ENCODE data around the gene TRIM34. TPM values are rescaled to one million over a fixed set of nuclear protein-coding genes. Genes with fewer than 3 reads are reported as not detected.
"Not testable (repeated sequence)": the region's sequence is repeated elsewhere in the genome, so short reads cannot be mapped to it uniquely, and the experiment has no call there.

The TRIM34 gene
- polyA plus RNA-seq, 2 of the 4 experiments (the other 2 are of a cell fraction), result 6.8 to 15.2 TPM

DNA sequence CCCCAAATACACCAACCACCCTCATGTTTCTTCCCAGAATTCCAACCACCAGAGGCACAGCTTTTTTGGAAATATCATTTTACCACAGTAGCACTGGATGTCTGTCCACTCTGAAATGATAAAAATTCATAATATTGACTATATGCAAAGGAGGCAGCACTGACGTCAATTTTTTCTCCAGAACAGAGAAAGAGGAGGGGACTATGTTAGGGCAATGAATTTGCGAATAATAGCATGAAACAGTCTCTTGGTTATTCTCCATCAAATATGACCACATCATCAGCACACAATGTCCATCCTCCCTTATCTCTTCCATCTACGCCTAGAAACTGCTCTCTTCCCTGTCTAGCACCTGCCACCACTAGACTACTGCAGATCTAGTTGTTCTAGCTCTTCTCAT, 21.3 kb downstream of the TRIM34 start (continued):
- TF ChIP-seq, protein P1, sequence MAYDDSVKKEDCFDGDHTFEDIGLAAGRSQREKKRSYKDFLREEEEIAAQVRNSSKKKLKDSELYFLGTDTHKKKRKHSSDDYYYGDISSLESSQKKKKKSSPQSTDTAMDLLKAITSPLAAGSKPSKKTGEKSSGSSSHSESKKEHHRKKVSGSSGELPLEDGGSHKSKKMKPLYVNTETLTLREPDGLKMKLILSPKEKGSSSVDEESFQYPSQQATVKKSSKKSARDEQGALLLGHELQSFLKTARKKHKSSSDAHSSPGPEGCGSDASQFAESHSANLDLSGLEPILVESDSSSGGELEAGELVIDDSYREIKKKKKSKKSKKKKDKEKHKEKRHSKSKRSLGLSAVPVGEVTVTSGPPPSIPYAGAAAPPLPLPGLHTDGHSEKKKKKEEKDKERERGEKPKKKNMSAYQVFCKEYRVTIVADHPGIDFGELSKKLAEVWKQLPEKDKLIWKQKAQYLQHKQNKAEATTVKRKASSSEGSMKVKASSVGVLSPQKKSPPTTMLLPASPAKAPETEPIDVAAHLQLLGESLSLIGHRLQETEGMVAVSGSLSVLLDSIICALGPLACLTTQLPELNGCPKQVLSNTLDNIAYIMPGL (CRISPR knock-in tag; IDR thresholded peaks at IDR 0.05; ENCODE audit: borderline replicate concordance), result no peak
- TF ChIP-seq MAZ (IDR thresholded peaks at IDR 0.05; ENCODE audit: borderline replicate concordance, low read depth, low read length), result no peak
- TF ChIP-seq EHF (CRISPR knock-in tag; IDR thresholded peaks at IDR 0.05), result no peak
- TF ChIP-seq TP53 (CRISPR knock-in tag; IDR thresholded peaks at IDR 0.05), result no peak

GRCh38 chr11:5655474-5655873, 30.7 kb downstream of the TRIM34 start:
- no peak for FAIRE-seq

GRCh38 chr11:5656956-5657355, 32.2 kb downstream of the TRIM34 start:
- CTCF ChIA-PET; H3K27ac ChIP-seq; H3K4me1 ChIP-seq; POLR2A ChIA-PET; FAIRE-seq; DNase-seq (ENCODE audit: low read depth in 1 of 2, low spot score in 1 of 2); ATAC-seq; H3K4me3 ChIP-seq; H3K4me2 ChIP-seq: not testable (repeated sequence)
- WGBS (ENCODE audit: missing lambda C conversion rate), result 91% methylated on average over 2 of the region's 2 CpGs
- peaks cover 12% of the 10 kb centered on the region for H3K9me3 ChIP-seq

More at GRCh38 chr11:5655474-5655873, 30.7 kb downstream of the TRIM34 start:
- POLR2A ChIA-PET, result no interaction called here
- CTCF ChIA-PET, result no interaction called here
- Histone ChIP-seq H3K27ac (no peak overlapping the region), H3K4me1 (no peaks in the 10 kb centered on the region), H3K9me3 (peaks cover 15% of the 10 kb centered on the region), H3K4me3 (no peak overlapping the region), H3K4me2 (no peak overlapping the region)
- TF ChIP-seq, protein P2, sequence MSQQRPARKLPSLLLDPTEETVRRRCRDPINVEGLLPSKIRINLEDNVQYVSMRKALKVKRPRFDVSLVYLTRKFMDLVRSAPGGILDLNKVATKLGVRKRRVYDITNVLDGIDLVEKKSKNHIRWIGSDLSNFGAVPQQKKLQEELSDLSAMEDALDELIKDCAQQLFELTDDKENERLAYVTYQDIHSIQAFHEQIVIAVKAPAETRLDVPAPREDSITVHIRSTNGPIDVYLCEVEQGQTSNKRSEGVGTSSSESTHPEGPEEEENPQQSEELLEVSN (IDR thresholded peaks at IDR 0.05; ENCODE audit: borderline replicate concordance, low read depth), result no peak
- TF ChIP-seq JUNB (IDR thresholded peaks at IDR 0.05) (no peak), REST (IDR thresholded peaks at IDR 0.05) (no peak), CBX8 (IDR thresholded peaks at IDR 0.05) (no peak), ZNF302 (CRISPR knock-in tag; IDR thresholded peaks at IDR 0.05) (no peak), PHF8 (IDR thresholded peaks at IDR 0.05; ENCODE audit: borderline replicate concordance, low read depth) (no peak), RNF2 (IDR thresholded peaks at IDR 0.05; ENCODE audit: borderline replicate concordance, low read depth) (no peak), RARB (CRISPR knock-in tag; IDR thresholded peaks at IDR 0.05) (no peak), NPAS2 (CRISPR knock-in tag; IDR thresholded peaks at IDR 0.05; ENCODE audit: borderline replicate concordance) (no peak), FOSB (CRISPR knock-in tag; IDR thresholded peaks at IDR 0.05) (no peak), HOXB13 (CRISPR knock-in tag; IDR thresholded peaks at IDR 0.05; ENCODE audit: low read depth) (no peak), CHD2 (IDR thresholded peaks at IDR 0.05; ENCODE audit: low read length, partially characterized antibody) (no peak), FOXS1 (CRISPR knock-in tag; IDR thresholded peaks at IDR 0.05) (no peak), BCL3 (IDR thresholded peaks at IDR 0.05) (no peak), NFE2L2 (conservative IDR thresholded peaks at IDR 0.05; ENCODE audit: low read length) (no peak)
- TF ChIP-seq, protein P1 (CRISPR knock-in tag; IDR thresholded peaks at IDR 0.05; ENCODE audit: borderline replicate concordance), result no peak
- TF ChIP-seq, protein P3, sequence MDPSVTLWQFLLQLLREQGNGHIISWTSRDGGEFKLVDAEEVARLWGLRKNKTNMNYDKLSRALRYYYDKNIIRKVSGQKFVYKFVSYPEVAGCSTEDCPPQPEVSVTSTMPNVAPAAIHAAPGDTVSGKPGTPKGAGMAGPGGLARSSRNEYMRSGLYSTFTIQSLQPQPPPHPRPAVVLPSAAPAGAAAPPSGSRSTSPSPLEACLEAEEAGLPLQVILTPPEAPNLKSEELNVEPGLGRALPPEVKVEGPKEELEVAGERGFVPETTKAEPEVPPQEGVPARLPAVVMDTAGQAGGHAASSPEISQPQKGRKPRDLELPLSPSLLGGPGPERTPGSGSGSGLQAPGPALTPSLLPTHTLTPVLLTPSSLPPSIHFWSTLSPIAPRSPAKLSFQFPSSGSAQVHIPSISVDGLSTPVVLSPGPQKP (IDR thresholded peaks at IDR 0.05; ENCODE audit: low read depth, low read length), result no peak
- no peak for ATAC-seq
- no peak for DNase-seq (ENCODE audit: low read depth in 1 of 2, low spot score in 1 of 2)
- 80% methylated on average over 4 of the region's 4 CpGs for WGBS (ENCODE audit: missing lambda C conversion rate)
